SU-DHL-6 (cell line): Measurements from ENCODE around the gene ZNF438.

ENCODE experiments used
- H2AFZ ChIP-seq: fragments of 200-600 bp; sonication (generic); 2 replicates; pipeline ENCODE4 v1.6.1; 2014; ENCODE audit warnings: low read depth, mild to moderate bottlenecking, moderate library complexity, mixed read lengths, antibody characterized with exemption, low read length; ENCODE audit not compliant: severe bottlenecking
- H3F3A ChIP-seq: fragments of 200-600 bp; shearing (Covaris generic); 2 replicates; pipeline ENCODE4 v1.6.0; 2016; ENCODE audit warnings: antibody characterized with exemption, mild to moderate bottlenecking; ENCODE audit not compliant: insufficient read depth
- H3K27ac ChIP-seq: fragments of 200-600 bp; sonication (generic); 2 replicates; pipeline ENCODE4 v1.5.1; 2016; ENCODE audit warnings: low read depth, mild to moderate bottlenecking, low read length, moderate library complexity, mixed read lengths
- H3K27me3 ChIP-seq: fragments of 200-600 bp; sonication (generic), shearing (Covaris generic); 2 replicates; pipeline ENCODE4 v1.6.0; 2014; ENCODE audit warnings: mild to moderate bottlenecking, low read length
- H3K36me3 ChIP-seq: fragments of 200-600 bp; sonication (generic); 2 replicates; pipeline ENCODE4 v1.6.1; 2014; ENCODE audit warnings: mild to moderate bottlenecking, low read length, mixed read lengths
- H3K4me2 ChIP-seq: fragments of 300-600, 200-600 bp; shearing (Covaris generic), sonication (generic); 2 replicates; pipeline ENCODE4 v1.6.0; 2014; ENCODE audit warnings: low read length, low read depth, mild to moderate bottlenecking; ENCODE audit not compliant: poor library complexity, severe bottlenecking
- H3K4me3 ChIP-seq: fragments of 200-600 bp; sonication (generic); 2 replicates; pipeline ENCODE4 v1.5.1; 2014; ENCODE audit warnings: antibody characterized with exemption, low read length, mild to moderate bottlenecking, mixed read lengths; ENCODE audit not compliant: insufficient read depth, poor library complexity, severe bottlenecking
- H3K79me2 ChIP-seq: fragments of 200-600 bp; sonication (generic); 2 replicates; pipeline ENCODE4 v1.6.1; 2014; ENCODE audit warnings: mild to moderate bottlenecking, low read length, moderate library complexity; ENCODE audit not compliant: insufficient read depth
- H3K9ac ChIP-seq: fragments of 200-600 bp; sonication (generic); 2 replicates; pipeline ENCODE4 v1.7.0; 2014; ENCODE audit warnings: mild to moderate bottlenecking, low read length
- H3K9me2 ChIP-seq: fragments of 200-600 bp; sonication (generic); replicated peaks from 2 replicates; pipeline ENCODE4 v1.6.1; 2014; ENCODE audit warnings: low read length; ENCODE audit not compliant: insufficient read depth
- H3K9me3 ChIP-seq: fragments of 200-600 bp; sonication (generic); 2 replicates; pipeline ENCODE4 v1.6.1; 2014; ENCODE audit warnings: low read length, mixed read lengths; ENCODE audit not compliant: insufficient read depth
- H4K20me1 ChIP-seq: fragments of 200-600 bp; sonication (generic); 2 replicates; pipeline ENCODE4 v1.6.1; 2014; ENCODE audit warnings: low read depth, mild to moderate bottlenecking, antibody characterized with exemption, low read length, moderate library complexity, mixed read lengths
- CTCF ChIP-seq: fragments of 200-600 bp; sonication (generic); IDR thresholded peaks from one replicate; pipeline ENCODE4 v1.5.1; 2017; ENCODE audit warnings: antibody characterized with exemption, mild to moderate bottlenecking, low read length, moderate library complexity; ENCODE audit not compliant: insufficient read depth, poor library complexity, severe bottlenecking
- EZH2phosphoT487 ChIP-seq: fragments of 200-600 bp; sonication (generic), shearing (Covaris generic); conservative IDR thresholded peaks from 2 replicates; pipeline ENCODE4 v1.6.1; 2018; ENCODE audit warnings: mild to moderate bottlenecking, antibody characterized with exemption, low read length, moderate library complexity, mixed read lengths

The ZNF438 gene

GRCh38 chr10:30818010-30818660 is 213.5 kb downstream of the ZNF438 start:
- Histone ChIP-seq H3K4me3 (no peak overlapping the region), H3F3A (no peaks in the 10 kb centered on the region), H2AFZ (no peak overlapping the region), H3K4me2 (no peak overlapping the region), H3K36me3 (no peaks in the 10 kb centered on the region), H3K9ac (no peak overlapping the region), H3K9me3 (no peaks in the 10 kb centered on the region), H3K9me2 (no peaks in the 10 kb centered on the region), H3K27ac (no peak overlapping the region), H4K20me1 (no peaks in the 10 kb centered on the region), H3K79me2 (no peaks in the 10 kb centered on the region), H3K27me3 (no peaks in the 10 kb centered on the region)
- TF ChIP-seq EZH2phosphoT487, result no peak
- no peak for TF ChIP-seq CTCF

- no peaks in the 10 kb centered on the region for H3K27me3 ChIP-seq
- no peak overlapping the region for H3K9ac ChIP-seq
- H4K20me1 ChIP-seq, result no peaks in the 10 kb centered on the region
- no peaks in the 10 kb centered on the region for H3K9me2 ChIP-seq
- H3K79me2 ChIP-seq, result no peaks in the 10 kb centered on the region
- no peak for TF ChIP-seq CTCF
- no peak for TF ChIP-seq EZH2phosphoT487
- no peak overlapping the region for H3K4me2 ChIP-seq
- no peak overlapping the region for H3K4me3 ChIP-seq
- no peaks in the 10 kb centered on the region for H3K36me3 ChIP-seq
- no peaks in the 10 kb centered on the region for H3K9me3 ChIP-seq
- H3K27ac ChIP-seq, result no peak overlapping the region
- no peaks in the 10 kb centered on the region for H3F3A ChIP-seq
- no peak overlapping the region for H2AFZ ChIP-seq
Measured at GRCh38 chr10:30817541-30817940, 214.1 kb downstream of the ZNF438 start.

GRCh38 chr10:30816820-30817171 is 214.9 kb downstream of the ZNF438 start:
- Histone ChIP-seq H3K9me3 (no peaks in the 10 kb centered on the region), H3K4me3 (no peak overlapping the region), H3K4me2 (no peak overlapping the region), H3K36me3 (no peaks in the 10 kb centered on the region), H3K79me2 (no peaks in the 10 kb centered on the region), H2AFZ (no peak overlapping the region), H3K27me3 (no peaks in the 10 kb centered on the region), H3K27ac (no peak overlapping the region), H3F3A (no peaks in the 10 kb centered on the region), H3K9me2 (no peaks in the 10 kb centered on the region), H4K20me1 (no peaks in the 10 kb centered on the region), H3K9ac (no peak overlapping the region)
- TF ChIP-seq EZH2phosphoT487 (no peak), CTCF (no peak)
